ENCODE results near the gene TBCD. TPM values are rescaled to one million over a fixed set of nuclear protein-coding genes. Genes with fewer than 3 reads are reported as not detected.

Gene TBCD
- total RNA-seq, 1 donor from 2014 or later: 118 TPM

- Mint-ChIP-seq H3K27me3 (ENCODE audit: unreplicated experiment) (peaks cover 7% of the 10 kb centered on the region), H3K36me3 (ENCODE audit: unreplicated experiment) (peaks cover 4% of the 10 kb centered on the region), H3K4me3 (ENCODE audit: unreplicated experiment) (peak overlapping the region; percentile 15), H3K27ac (ENCODE audit: unreplicated experiment) (no peak overlapping the region), H3K9me3 (ENCODE audit: unreplicated experiment) (peaks cover 11% of the 10 kb centered on the region), H3K4me1 (ENCODE audit: low read depth, unreplicated experiment) (peaks cover 16% of the 10 kb centered on the region)
- no peak for DNase-seq
- no peak for TF ChIP-seq CTCF (IDR thresholded peaks at IDR 0.05; ENCODE audit: partially characterized antibody, unreplicated experiment)
Measured at GRCh38 chr17:82915010-82915756, 163.3 kb downstream of the TBCD start.

GRCh38 chr17:82915757-82916027, 163.8 kb downstream of the TBCD start:
- H3K36me3 Mint-ChIP-seq (ENCODE audit: unreplicated experiment): peaks cover 4% of the 10 kb centered on the region
- H3K27me3 Mint-ChIP-seq (ENCODE audit: unreplicated experiment): peaks cover 7% of the 10 kb centered on the region
- DNase-seq: no peak
- H3K4me3 Mint-ChIP-seq (ENCODE audit: unreplicated experiment): no peak overlapping the region
- H3K27ac Mint-ChIP-seq (ENCODE audit: unreplicated experiment): no peak overlapping the region
- TF ChIP-seq CTCF (IDR thresholded peaks at IDR 0.05; ENCODE audit: partially characterized antibody, unreplicated experiment): no peak
- peaks cover 11% of the 10 kb centered on the region for H3K9me3 Mint-ChIP-seq (ENCODE audit: unreplicated experiment)
- peaks cover 16% of the 10 kb centered on the region for H3K4me1 Mint-ChIP-seq (ENCODE audit: low read depth, unreplicated experiment)

GRCh38 chr17:82917699-82918345, 166.0 kb downstream of the TBCD start:
- no peak for TF ChIP-seq CTCF (IDR thresholded peaks at IDR 0.05; ENCODE audit: partially characterized antibody, unreplicated experiment)
- Mint-ChIP-seq H3K9me3 (ENCODE audit: unreplicated experiment) (peaks cover 7% of the 10 kb centered on the region), H3K27ac (ENCODE audit: unreplicated experiment) (no peak overlapping the region), H3K36me3 (ENCODE audit: unreplicated experiment) (peaks cover 4% of the 10 kb centered on the region), H3K4me3 (ENCODE audit: unreplicated experiment) (no peak overlapping the region), H3K4me1 (ENCODE audit: low read depth, unreplicated experiment) (peaks cover 10% of the 10 kb centered on the region), H3K27me3 (ENCODE audit: unreplicated experiment) (peaks cover 6% of the 10 kb centered on the region)
- DNase-seq: no peak

- H3K4me1 Mint-ChIP-seq (ENCODE audit: low read depth, unreplicated experiment): peaks cover 10% of the 10 kb centered on the region
- no peak overlapping the region for H3K27ac Mint-ChIP-seq (ENCODE audit: unreplicated experiment)
- TF ChIP-seq CTCF (IDR thresholded peaks at IDR 0.05; ENCODE audit: partially characterized antibody, unreplicated experiment): no peak
- DNase-seq: no peak
- H3K4me3 Mint-ChIP-seq (ENCODE audit: unreplicated experiment): no peak overlapping the region
- H3K36me3 Mint-ChIP-seq (ENCODE audit: unreplicated experiment): peaks cover 4% of the 10 kb centered on the region
- H3K27me3 Mint-ChIP-seq (ENCODE audit: unreplicated experiment): peaks cover 6% of the 10 kb centered on the region
- H3K9me3 Mint-ChIP-seq (ENCODE audit: unreplicated experiment): peaks cover 10% of the 10 kb centered on the region
Measured at GRCh38 chr17:82918508-82918907, 166.6 kb downstream of the TBCD start.

GRCh38 chr17:82920150-82920549, 168.3 kb downstream of the TBCD start:
- Mint-ChIP-seq H3K27ac (ENCODE audit: unreplicated experiment) (no peak overlapping the region), H3K27me3 (ENCODE audit: unreplicated experiment) (peaks cover 5% of the 10 kb centered on the region), H3K4me1 (ENCODE audit: low read depth, unreplicated experiment) (peaks cover 7% of the 10 kb centered on the region), H3K4me3 (ENCODE audit: unreplicated experiment) (no peak overlapping the region), H3K9me3 (ENCODE audit: unreplicated experiment) (peaks cover 5% of the 10 kb centered on the region), H3K36me3 (ENCODE audit: unreplicated experiment) (peaks cover 3% of the 10 kb centered on the region)
- no peak for DNase-seq
- TF ChIP-seq CTCF (IDR thresholded peaks at IDR 0.05; ENCODE audit: partially characterized antibody, unreplicated experiment): no peak

Data from glutamatergic neuron (in vitro differentiated cells).